Vagina (tissue), 2 donors: ENCODE data around the gene KNDC1. TPM values are rescaled to one million over a fixed set of nuclear protein-coding genes. Genes with fewer than 3 reads are reported as not detected.

ENCODE experiments used
- DNase-seq, 2 donors: peaks; one replicate each; pipeline ENCODE4 v3.0.0-alpha.2; 2017; ENCODE audit errors: extremely low spot score in 2 of 2
- H3K27ac ChIP-seq: fragments of 200-600 bp; sonication (generic); one replicate; pipeline ENCODE4 v1.5.1; 2019
- H3K27me3 ChIP-seq: fragments of 200-600 bp; sonication (generic); one replicate; pipeline ENCODE4 v1.5.1; 2019
- H3K36me3 ChIP-seq, 2 donors: fragments of 200-600 bp; sonication (generic); one replicate each; pipeline ENCODE4 v1.5.1; 2017 to 2019
- H3K4me1 ChIP-seq: fragments of 200-600 bp; sonication (generic); one replicate; pipeline ENCODE4 v1.5.1; 2019
- H3K4me3 ChIP-seq, 2 donors: fragments of 200-600 bp; sonication (generic); 1 replicate in 1 of 2; 2 replicates in 1 of 2; pipeline ENCODE4 v1.5.1; 2016 to 2019
- H3K9me3 ChIP-seq: fragments of 200-600 bp; sonication (generic); one replicate; pipeline ENCODE4 v1.5.1; 2019
- POLR2A ChIP-seq, 2 donors: fragments of 450-650 bp; IDR thresholded peaks; one replicate each; pipeline ENCODE4 v1.6.1; 2017; ENCODE audit warnings: antibody characterized with exemption in 2 of 2, mild to moderate bottlenecking in 2 of 2, moderate library complexity in 2 of 2
- POLR2AphosphoS5 ChIP-seq, 2 donors: sonication (generic); formaldehyde crosslinking; IDR thresholded peaks; one replicate each; pipeline ENCODE4 v1.9.0; 2017; ENCODE audit warnings: antibody characterized with exemption in 2 of 2, mild to moderate bottlenecking in 2 of 2, low read depth in 1 of 2; ENCODE audit not compliant: insufficient read depth in 1 of 2
- intact Hi-C: fragments of 100-400 bp; cut with DNase I; formaldehyde crosslinking; loops from one replicate; pipeline ENCODE4 v1.15.1; 2023
- total RNA-seq: library from RNA; depleted of rRNA; stranded (reverse); fragments of >200 nt; gene quantifications from one replicate; pipeline ENCODE4 v1.2.3, GENCODE V29; 2016
- TF ChIP-seq, protein P1 (sequence below), 3 experiments: fragments of 450-650 bp in 2 of 3; fragments of 200-600 bp in 1 of 3; sonication (generic) in 1 of 3; IDR thresholded peaks; one replicate each; pipeline ENCODE4 v1.5.1; 2017 to 2019; ENCODE audit warnings: antibody characterized with exemption in 3 of 3, mild to moderate bottlenecking in 2 of 3, moderate library complexity in 2 of 3

Gene KNDC1
- total RNA-seq, 1 donor from 2014 or later, result 3.4 TPM

- intact Hi-C loops, result no loop called here
- H3K36me3 ChIP-seq, result no peaks in the 10 kb centered on the region
- TF ChIP-seq, protein P1, sequence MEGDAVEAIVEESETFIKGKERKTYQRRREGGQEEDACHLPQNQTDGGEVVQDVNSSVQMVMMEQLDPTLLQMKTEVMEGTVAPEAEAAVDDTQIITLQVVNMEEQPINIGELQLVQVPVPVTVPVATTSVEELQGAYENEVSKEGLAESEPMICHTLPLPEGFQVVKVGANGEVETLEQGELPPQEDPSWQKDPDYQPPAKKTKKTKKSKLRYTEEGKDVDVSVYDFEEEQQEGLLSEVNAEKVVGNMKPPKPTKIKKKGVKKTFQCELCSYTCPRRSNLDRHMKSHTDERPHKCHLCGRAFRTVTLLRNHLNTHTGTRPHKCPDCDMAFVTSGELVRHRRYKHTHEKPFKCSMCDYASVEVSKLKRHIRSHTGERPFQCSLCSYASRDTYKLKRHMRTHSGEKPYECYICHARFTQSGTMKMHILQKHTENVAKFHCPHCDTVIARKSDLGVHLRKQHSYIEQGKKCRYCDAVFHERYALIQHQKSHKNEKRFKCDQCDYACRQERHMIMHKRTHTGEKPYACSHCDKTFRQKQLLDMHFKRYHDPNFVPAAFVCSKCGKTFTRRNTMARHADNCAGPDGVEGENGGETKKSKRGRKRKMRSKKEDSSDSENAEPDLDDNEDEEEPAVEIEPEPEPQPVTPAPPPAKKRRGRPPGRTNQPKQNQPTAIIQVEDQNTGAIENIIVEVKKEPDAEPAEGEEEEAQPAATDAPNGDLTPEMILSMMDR (IDR thresholded peaks at IDR 0.05), result no peak
- TF ChIP-seq POLR2AphosphoS5 (IDR thresholded peaks at IDR 0.05; ENCODE audit: insufficient read depth in 1 of 2, low read depth in 1 of 2), result no peak
- DNase-seq, result no peak
- H3K27ac ChIP-seq, result no peak overlapping the region
- no peaks in the 10 kb centered on the region for H3K27me3 ChIP-seq
- H3K9me3 ChIP-seq, result no peaks in the 10 kb centered on the region
- H3K4me3 ChIP-seq, result no peak overlapping the region
- no peaks in the 10 kb centered on the region for H3K4me1 ChIP-seq
Measured at GRCh38 chr10:133189256-133189655, 29.2 kb downstream of the KNDC1 start.

DNA sequence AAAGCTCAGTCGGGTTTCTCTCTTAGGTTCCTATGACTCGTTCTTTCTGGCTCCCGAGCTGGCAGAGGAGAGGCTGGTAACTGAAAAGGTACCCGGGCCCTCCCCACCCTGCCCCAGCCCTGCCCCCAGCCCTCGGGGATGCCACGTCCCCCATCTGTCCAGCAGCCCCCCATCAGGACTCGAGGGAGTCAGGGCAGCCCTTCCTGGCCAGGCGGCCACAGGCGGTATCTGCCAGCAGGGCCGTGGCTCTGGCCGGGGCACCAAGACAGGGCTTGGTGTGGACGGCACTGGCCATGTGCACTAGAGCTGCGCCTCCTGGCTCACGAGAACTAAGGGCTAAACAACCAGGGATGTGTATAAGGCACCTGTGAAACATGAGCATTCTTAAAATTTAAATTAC, 29.7 kb downstream of the KNDC1 start:
- Histone ChIP-seq H3K27me3 (no peaks in the 10 kb centered on the region), H3K27ac (no peak overlapping the region), H3K4me3 (no peak overlapping the region), H3K9me3 (no peaks in the 10 kb centered on the region), H3K36me3 (no peaks in the 10 kb centered on the region), H3K4me1 (no peaks in the 10 kb centered on the region)
- TF ChIP-seq, protein P1 (IDR thresholded peaks at IDR 0.05), result no peak
- TF ChIP-seq POLR2AphosphoS5 (IDR thresholded peaks at IDR 0.05; ENCODE audit: insufficient read depth in 1 of 2, low read depth in 1 of 2) (no peak), POLR2A (IDR thresholded peaks at IDR 0.05) (no peak)
- intact Hi-C loops, result no loop called here
- DNase-seq, result no peak

GRCh38 chr10:133190225-133190624, 30.2 kb downstream of the KNDC1 start:
- H3K9me3 ChIP-seq, result no peaks in the 10 kb centered on the region
- TF ChIP-seq, protein P1 (IDR thresholded peaks at IDR 0.05), result no peak
- TF ChIP-seq POLR2AphosphoS5 (IDR thresholded peaks at IDR 0.05; ENCODE audit: insufficient read depth in 1 of 2, low read depth in 1 of 2) (no peak), POLR2A (IDR thresholded peaks at IDR 0.05) (no peak)
- DNase-seq, result no peak
- H3K27me3 ChIP-seq, result no peaks in the 10 kb centered on the region
- H3K36me3 ChIP-seq, result no peaks in the 10 kb centered on the region
- no peak overlapping the region for H3K4me3 ChIP-seq
- intact Hi-C loops, result no loop called here
- no peak overlapping the region for H3K27ac ChIP-seq
- no peaks in the 10 kb centered on the region for H3K4me1 ChIP-seq

- intact Hi-C loops, result no loop called here
- no peak overlapping the region for H3K4me3 ChIP-seq
- no peaks in the 10 kb centered on the region for H3K36me3 ChIP-seq
- H3K9me3 ChIP-seq, result no peaks in the 10 kb centered on the region
- no peaks in the 10 kb centered on the region for H3K4me1 ChIP-seq
- TF ChIP-seq, protein P1 (IDR thresholded peaks at IDR 0.05), result no peak
- TF ChIP-seq POLR2A (IDR thresholded peaks at IDR 0.05) (no peak), POLR2AphosphoS5 (IDR thresholded peaks at IDR 0.05; ENCODE audit: insufficient read depth in 1 of 2, low read depth in 1 of 2) (no peak)
- H3K27ac ChIP-seq, result no peak overlapping the region
- no peaks in the 10 kb centered on the region for H3K27me3 ChIP-seq
- no peak for DNase-seq
Measured at GRCh38 chr10:133191651-133192050, 31.6 kb downstream of the KNDC1 start.

DNA sequence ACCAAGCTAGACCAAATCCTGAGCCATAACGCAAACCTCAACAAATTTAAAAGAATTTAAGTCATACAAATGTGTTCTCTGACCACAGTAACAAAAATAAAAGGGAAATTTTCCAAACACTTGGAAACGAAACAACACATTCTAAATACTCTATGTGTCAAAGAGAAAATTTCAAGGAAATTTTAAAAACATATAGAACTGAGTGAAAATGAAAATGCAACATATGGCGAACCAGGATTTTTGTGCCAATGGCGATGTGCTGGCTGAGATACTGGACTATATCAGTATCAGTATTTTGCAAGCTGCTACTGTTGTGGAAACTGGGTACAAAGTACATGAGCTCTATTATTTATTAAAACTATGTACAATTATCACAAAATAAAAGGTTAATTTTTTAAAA, 34.1 kb downstream of the KNDC1 start:
- DNase-seq, result no peak
- Histone ChIP-seq H3K4me3 (no peak overlapping the region), H3K4me1 (no peaks in the 10 kb centered on the region), H3K36me3 (no peaks in the 10 kb centered on the region), H3K27me3 (no peaks in the 10 kb centered on the region), H3K27ac (no peak overlapping the region), H3K9me3 (no peaks in the 10 kb centered on the region)
- no peak for TF ChIP-seq POLR2A (IDR thresholded peaks at IDR 0.05)
- TF ChIP-seq, protein P1 (IDR thresholded peaks at IDR 0.05), result no peak
- TF ChIP-seq POLR2AphosphoS5 (IDR thresholded peaks at IDR 0.05; ENCODE audit: insufficient read depth in 1 of 2, low read depth in 1 of 2), result no peak
- intact Hi-C loops, result no loop called here
